Gastrocnemius medialis (tissue), 4 donors: ENCODE results near the gene B3GAT1. TPM values are rescaled to one million over a fixed set of nuclear protein-coding genes. Genes with fewer than 3 reads are reported as not detected.

Experiments
- ATAC-seq, 2 donors: fragments of 150-250 bp; one replicate each; pipeline ENCODE4 v1.9.1; 2016
- DNase-seq, 2 donors: peaks; one replicate each; pipeline ENCODE4 v3.0.0-alpha.2; 2019
- H3K27ac ChIP-seq, 4 donors: fragments of 200-600 bp; sonication (generic); 1 replicate in 1 of 4; 2 replicates in 3 of 4; pipeline ENCODE4 v1.5.1; 2016 to 2018; ENCODE audit warnings: mild to moderate bottlenecking in 2 of 4, moderate library complexity in 1 of 4
- H3K27me3 ChIP-seq, 3 donors: fragments of 200-600 bp; sonication (generic) in 2 of 3; 1 replicate in 1 of 3; 2 replicates in 2 of 3; pipeline versions ENCODE4 v1.5.1 to v1.6.0; 2016 to 2019; ENCODE audit warnings: mild to moderate bottlenecking in 1 of 3, moderate library complexity in 1 of 3
- H3K36me3 ChIP-seq, 2 donors: fragments of 200-600 bp; sonication (generic) in 1 of 2; one replicate each; pipeline ENCODE4 v1.5.1; 2017 to 2018
- H3K4me1 ChIP-seq, 2 donors: fragments of 200-600 bp; sonication (generic) in 1 of 2; one replicate each; pipeline ENCODE4 v1.5.1; 2016 to 2017; ENCODE audit warnings: mild to moderate bottlenecking in 2 of 2
- H3K4me3 ChIP-seq, 4 donors: fragments of 200-600 bp; sonication (generic) in 3 of 4; 1 replicate in 1 of 4; 2 replicates in 3 of 4; pipeline ENCODE4 v1.5.1; 2016 to 2019; ENCODE audit warnings: mild to moderate bottlenecking in 2 of 4
- H3K9me3 ChIP-seq, 3 donors: fragments of 200-600 bp; sonication (generic) in 2 of 3; 1 replicate in 1 of 3; 2 replicates in 2 of 3; pipeline ENCODE4 v1.5.1; 2016 to 2019
- POLR2A ChIP-seq, 2 donors: fragments of 450-650 bp; IDR thresholded peaks; one replicate each; pipeline ENCODE4 v1.6.1; 2017; ENCODE audit warnings: antibody characterized with exemption in 2 of 2, mild to moderate bottlenecking in 2 of 2, moderate library complexity in 2 of 2
- in situ Hi-C, 4 donors: fragments of 200-750 bp; cut with MboI; loops; one replicate each; pipeline versions ENCODE4 v1.15.0 to v1.8.0; 2017; ENCODE audit warnings: low sequenced_read_pairs in 4 of 4
- intact Hi-C: fragments of 100-400 bp; cut with DNase I; formaldehyde crosslinking; loops from one replicate; pipeline ENCODE4 v1.15.1; 2023; ENCODE audit warnings: low total_unique reads
- total RNA-seq, 4 donors: library from RNA; depleted of rRNA; stranded (reverse); fragments of >200 nt; gene quantifications; one replicate each; pipeline versions ENCODE4 v1.1.0 to v1.2.3, GENCODE V29; 2016
- TF ChIP-seq, protein P1 (sequence below), 5 experiments: fragments of 450-650 bp in 3 of 5; fragments of 200-600 bp in 2 of 5; sonication (generic) in 2 of 5; IDR thresholded peaks in 4 of 5; conservative IDR thresholded peaks in 1 of 5; 1 replicate in 4 of 5; 2 replicates in 1 of 5; pipeline ENCODE4 v1.5.1; 2016 to 2019; ENCODE audit warnings: antibody characterized with exemption in 5 of 5, mild to moderate bottlenecking in 3 of 5, moderate library complexity in 3 of 5

Gene B3GAT1
- total RNA-seq, 4 donors from 2014 or later: 0.10 TPM; not detected in 3

GRCh38 chr11:134433251-134433650 is 21.2 kb upstream of the B3GAT1 start:
- peaks cover 4 to 12% (median 4%) of the 10 kb centered on the region in 3 donors for H3K27me3 ChIP-seq
- TF ChIP-seq POLR2A (IDR thresholded peaks at IDR 0.05): no peak
- TF ChIP-seq, protein P1, sequence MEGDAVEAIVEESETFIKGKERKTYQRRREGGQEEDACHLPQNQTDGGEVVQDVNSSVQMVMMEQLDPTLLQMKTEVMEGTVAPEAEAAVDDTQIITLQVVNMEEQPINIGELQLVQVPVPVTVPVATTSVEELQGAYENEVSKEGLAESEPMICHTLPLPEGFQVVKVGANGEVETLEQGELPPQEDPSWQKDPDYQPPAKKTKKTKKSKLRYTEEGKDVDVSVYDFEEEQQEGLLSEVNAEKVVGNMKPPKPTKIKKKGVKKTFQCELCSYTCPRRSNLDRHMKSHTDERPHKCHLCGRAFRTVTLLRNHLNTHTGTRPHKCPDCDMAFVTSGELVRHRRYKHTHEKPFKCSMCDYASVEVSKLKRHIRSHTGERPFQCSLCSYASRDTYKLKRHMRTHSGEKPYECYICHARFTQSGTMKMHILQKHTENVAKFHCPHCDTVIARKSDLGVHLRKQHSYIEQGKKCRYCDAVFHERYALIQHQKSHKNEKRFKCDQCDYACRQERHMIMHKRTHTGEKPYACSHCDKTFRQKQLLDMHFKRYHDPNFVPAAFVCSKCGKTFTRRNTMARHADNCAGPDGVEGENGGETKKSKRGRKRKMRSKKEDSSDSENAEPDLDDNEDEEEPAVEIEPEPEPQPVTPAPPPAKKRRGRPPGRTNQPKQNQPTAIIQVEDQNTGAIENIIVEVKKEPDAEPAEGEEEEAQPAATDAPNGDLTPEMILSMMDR (IDR thresholded peaks at IDR 0.05 in 4 of 5, conservative IDR thresholded peaks at IDR 0.05 in 1 of 5): no peak
- intact Hi-C loops: no loop called here
- in situ Hi-C loops: no loop called here
- no peak overlapping the region for H3K4me3 ChIP-seq
- H3K4me1 ChIP-seq: no peaks in the 10 kb centered on the region
- H3K9me3 ChIP-seq: no peaks in the 10 kb centered on the region
- no peak overlapping the region for H3K27ac ChIP-seq
- no peak for ATAC-seq
- no peak for DNase-seq
- no peaks in the 10 kb centered on the region for H3K36me3 ChIP-seq

DNA sequence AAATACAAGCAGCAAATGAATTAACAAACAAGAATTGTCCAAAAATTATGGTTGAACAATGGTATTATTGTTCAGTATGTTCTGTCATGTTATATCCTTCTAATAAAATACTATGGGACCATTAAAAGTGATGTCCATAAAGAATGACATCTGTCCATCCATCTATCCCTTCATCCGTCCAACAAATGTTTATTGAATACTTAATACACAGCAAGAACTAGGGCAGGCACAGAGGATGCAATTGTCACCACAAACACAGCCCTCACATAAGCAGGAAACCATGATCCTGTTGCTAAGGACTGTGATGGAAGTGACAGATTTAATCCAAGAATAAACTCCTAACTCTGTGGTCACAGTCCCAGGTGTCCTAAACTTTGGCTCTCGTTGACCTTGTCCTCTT is 20.7 kb upstream of the B3GAT1 start:
- no peak overlapping the region for H3K4me3 ChIP-seq
- H3K4me1 ChIP-seq: no peaks in the 10 kb centered on the region
- in situ Hi-C loops: no loop called here
- TF ChIP-seq, protein P1 (IDR thresholded peaks at IDR 0.05 in 4 of 5, conservative IDR thresholded peaks at IDR 0.05 in 1 of 5): no peak
- TF ChIP-seq POLR2A (IDR thresholded peaks at IDR 0.05): no peak
- peaks cover 4 to 14% (median 4%) of the 10 kb centered on the region in 3 donors for H3K27me3 ChIP-seq
- intact Hi-C loops: no loop called here
- no peak overlapping the region for H3K27ac ChIP-seq
- no peak for ATAC-seq
- H3K36me3 ChIP-seq: no peaks in the 10 kb centered on the region
- DNase-seq: no peak
- no peaks in the 10 kb centered on the region for H3K9me3 ChIP-seq

DNA sequence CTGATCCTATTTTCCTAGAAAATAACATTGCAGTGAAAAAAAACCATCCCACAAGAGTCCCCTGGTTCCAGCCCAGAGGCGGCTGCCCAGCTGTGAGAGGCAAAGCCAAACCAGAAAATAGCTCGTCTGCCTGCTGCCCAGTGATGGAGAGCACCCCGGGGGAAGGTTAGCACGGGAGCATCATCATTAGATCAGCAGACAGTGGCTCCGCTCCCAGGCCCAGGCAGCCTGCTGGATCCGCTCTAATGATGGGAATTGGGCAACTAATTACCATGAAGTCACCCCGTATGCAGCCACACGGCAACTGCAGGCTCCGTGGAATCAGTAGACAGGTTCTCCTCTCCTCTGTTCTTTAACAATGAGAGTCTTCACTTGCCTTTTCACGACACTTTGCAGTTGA is 17.1 kb upstream of the B3GAT1 start:
- DNase-seq (no peak), ATAC-seq (no peak)
- Histone ChIP-seq H3K4me1 (no peaks in the 10 kb centered on the region), H3K9me3 (no peaks in the 10 kb centered on the region), H3K27ac (no peak overlapping the region), H3K4me3 (no peak overlapping the region), H3K36me3 (no peaks in the 10 kb centered on the region), H3K27me3 (peaks cover 4 to 18% (median 4%) of the 10 kb centered on the region in 3 donors)
- in situ Hi-C loops (no loop called here), intact Hi-C loops (no loop called here)
- TF ChIP-seq, protein P1 (IDR thresholded peaks at IDR 0.05 in 4 of 5, conservative IDR thresholded peaks at IDR 0.05 in 1 of 5): no peak
- no peak for TF ChIP-seq POLR2A (IDR thresholded peaks at IDR 0.05)

GRCh38 chr11:134425816-134426536 is 13.9 kb upstream of the B3GAT1 start:
- in situ Hi-C loops: no loop called here
- H3K9me3 ChIP-seq: no peaks in the 10 kb centered on the region
- H3K36me3 ChIP-seq: no peaks in the 10 kb centered on the region
- no peaks in the 10 kb centered on the region for H3K4me1 ChIP-seq
- no peak for ATAC-seq
- no peak overlapping the region for H3K27ac ChIP-seq
- peaks cover 0 to 18% (median 4%) of the 10 kb centered on the region in 3 donors for H3K27me3 ChIP-seq
- no peak for DNase-seq
- no peak overlapping the region for H3K4me3 ChIP-seq
- no peak for TF ChIP-seq POLR2A (IDR thresholded peaks at IDR 0.05)
- TF ChIP-seq, protein P1 (IDR thresholded peaks at IDR 0.05 in 4 of 5, conservative IDR thresholded peaks at IDR 0.05 in 1 of 5): no peak
- intact Hi-C loops: no loop called here
